GM13977 (cell line): ENCODE measurements around the gene ANKRD18A.
"Not testable (repeated sequence)": the region's sequence is repeated elsewhere in the genome, so short reads cannot be mapped to it uniquely, and the experiment has no call there.

Experiments used
- DNase-seq: peaks from one replicate; pipeline ENCODE4 v3.0.0; 2012; ENCODE audit warnings: low spot score
- in situ Hi-C: fragments of 300-500 bp; cut with MboI; formaldehyde crosslinking; loops from one replicate; pipeline ENCODE4 v1.12.0; 2022; ENCODE audit warnings: low sequenced_read_pairs, low pct_unique_long_range_greater_than_20kb, mixed read lengths, inconsistent platforms; ENCODE audit not compliant: unreplicated experiment
- TF ChIP-seq, protein P1 (sequence below): IDR thresholded peaks from 2 replicates; pipeline ENCODE4 v1.5.1; 2012; ENCODE audit warnings: mild to moderate bottlenecking, control low read depth; ENCODE audit not compliant: insufficient read depth; ENCODE audit errors: extremely low read depth, missing control alignments

The ANKRD18A gene

DNA sequence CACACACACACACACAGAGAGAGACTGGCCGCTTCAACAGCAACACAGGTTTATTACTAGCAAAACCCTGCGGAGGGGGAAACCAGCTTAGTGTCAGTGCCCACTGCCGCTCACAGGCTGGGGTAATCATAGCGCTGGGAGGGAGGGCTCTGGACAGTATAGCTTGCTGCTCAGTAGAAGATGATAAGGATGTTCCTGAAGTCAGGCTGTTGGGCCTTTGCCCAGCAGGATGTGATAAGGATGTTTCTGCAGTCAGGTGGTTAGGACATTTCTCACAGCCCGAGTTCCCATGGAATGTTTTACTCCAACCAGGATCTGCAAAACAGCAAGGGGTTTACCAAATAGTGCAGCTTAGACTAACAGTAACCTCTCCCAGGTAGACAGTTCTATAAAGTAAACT, 79.9 kb downstream of the ANKRD18A start:
- in situ Hi-C loops: not testable (repeated sequence)

DNA sequence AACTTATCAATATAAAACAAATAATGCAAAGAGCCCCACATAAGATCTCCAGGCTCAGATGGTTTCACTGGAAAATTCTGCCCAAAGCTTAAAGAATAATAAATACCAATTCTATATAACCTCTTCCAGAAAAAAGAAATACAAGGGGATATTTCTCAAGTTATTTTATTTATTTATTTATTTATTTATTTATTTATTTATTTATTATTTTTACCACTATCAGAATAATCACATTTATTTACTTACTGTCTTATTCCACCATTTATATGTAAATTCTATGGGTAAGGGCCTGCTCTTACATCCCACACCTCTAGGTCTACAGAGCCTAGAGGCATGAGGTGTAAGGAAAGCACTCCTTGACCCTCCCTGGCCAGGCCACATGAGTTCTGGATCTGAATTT, 91.1 kb downstream of the ANKRD18A start:
- in situ Hi-C loops: no loop called here
- DNase-seq: no peak
- TF ChIP-seq, protein P1, sequence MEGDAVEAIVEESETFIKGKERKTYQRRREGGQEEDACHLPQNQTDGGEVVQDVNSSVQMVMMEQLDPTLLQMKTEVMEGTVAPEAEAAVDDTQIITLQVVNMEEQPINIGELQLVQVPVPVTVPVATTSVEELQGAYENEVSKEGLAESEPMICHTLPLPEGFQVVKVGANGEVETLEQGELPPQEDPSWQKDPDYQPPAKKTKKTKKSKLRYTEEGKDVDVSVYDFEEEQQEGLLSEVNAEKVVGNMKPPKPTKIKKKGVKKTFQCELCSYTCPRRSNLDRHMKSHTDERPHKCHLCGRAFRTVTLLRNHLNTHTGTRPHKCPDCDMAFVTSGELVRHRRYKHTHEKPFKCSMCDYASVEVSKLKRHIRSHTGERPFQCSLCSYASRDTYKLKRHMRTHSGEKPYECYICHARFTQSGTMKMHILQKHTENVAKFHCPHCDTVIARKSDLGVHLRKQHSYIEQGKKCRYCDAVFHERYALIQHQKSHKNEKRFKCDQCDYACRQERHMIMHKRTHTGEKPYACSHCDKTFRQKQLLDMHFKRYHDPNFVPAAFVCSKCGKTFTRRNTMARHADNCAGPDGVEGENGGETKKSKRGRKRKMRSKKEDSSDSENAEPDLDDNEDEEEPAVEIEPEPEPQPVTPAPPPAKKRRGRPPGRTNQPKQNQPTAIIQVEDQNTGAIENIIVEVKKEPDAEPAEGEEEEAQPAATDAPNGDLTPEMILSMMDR: no peak

More for the DNA sequence above, 79.9 kb downstream of the ANKRD18A start:
- DNase-seq: not testable (repeated sequence)

DNA sequence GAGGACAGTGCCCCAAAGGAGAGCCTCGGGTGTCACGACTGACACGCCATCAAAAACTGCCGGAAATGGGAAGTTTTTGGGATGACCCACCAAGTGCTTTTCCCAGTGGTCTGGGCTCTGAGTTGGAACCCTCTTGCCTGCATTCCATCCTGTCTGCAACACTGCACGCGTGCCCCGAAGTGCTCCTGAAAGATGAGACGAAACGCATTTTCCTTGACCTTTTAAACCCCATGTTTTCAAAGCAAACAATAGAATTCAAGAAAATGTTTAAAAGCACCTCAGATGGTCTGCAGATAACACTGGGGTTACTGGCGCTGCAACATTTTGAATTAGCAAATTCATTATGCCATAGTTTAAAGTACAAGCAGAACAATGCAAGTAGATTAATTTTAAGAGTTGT, 92.9 kb downstream of the ANKRD18A start:
- no peak for DNase-seq
- TF ChIP-seq, protein P1: no peak
- in situ Hi-C loops: no loop called here

DNA sequence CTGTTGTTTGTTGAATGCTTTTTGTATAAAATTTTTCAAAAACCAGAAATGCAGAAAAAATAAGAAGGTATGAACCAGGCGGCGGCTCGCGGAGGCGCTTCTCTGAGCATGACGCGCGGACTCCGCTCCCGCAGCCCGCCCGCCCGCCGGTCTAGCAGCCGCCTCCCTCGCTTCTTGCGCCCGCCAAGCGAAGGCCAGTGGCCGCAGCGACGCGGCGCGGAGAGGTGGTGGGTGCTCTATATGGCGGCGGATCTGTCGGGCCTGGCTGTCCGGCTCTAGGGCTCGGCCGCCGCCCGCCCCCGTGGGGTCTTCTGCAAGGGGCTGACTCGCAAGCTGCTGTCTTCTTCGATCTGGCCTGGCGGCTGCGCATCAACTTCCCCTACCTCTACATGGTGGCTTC, 93.8 kb downstream of the ANKRD18A start:
- TF ChIP-seq, protein P1: no peak
- in situ Hi-C loops: no loop called here
- DNase-seq: no peak

DNA sequence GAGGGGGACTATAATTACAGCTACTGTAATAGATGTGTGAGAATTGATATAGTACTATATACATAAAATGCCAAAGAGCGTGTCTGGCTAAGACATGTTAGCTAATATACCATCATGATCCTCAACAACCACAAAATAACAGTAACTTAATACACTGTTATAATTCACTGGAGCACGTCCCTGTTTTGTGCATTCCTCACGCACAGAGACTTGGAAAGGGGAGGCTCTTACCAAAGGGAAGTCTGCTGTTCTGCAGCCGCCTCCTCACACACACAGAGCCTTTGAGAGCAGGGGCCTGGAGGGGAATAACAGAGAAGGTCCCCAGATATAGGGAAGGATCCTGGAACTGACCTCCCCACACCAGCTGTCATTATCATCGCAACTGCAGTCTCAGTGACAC, 97.3 kb downstream of the ANKRD18A start:
- in situ Hi-C loops: no loop called here
- TF ChIP-seq, protein P1: no peak
- no peak for DNase-seq

DNA sequence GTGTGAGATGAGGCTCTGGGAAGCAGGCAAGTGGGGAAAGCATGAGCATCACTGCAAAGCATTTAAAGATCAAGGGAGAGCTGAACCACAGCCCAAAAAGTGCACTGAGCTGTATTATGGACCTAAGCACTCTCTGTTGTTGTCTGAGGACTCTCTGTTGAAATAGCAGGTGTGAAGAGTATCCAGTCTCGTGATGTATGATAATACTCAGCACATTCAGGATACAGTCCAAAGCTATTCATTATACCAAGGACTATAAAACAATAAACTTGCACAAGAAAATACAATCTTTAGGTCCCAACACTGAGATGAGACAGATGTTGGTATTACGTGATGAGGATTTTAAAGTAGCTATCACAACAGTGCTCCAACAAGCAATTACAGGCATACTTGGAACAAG, 98.6 kb downstream of the ANKRD18A start:
- TF ChIP-seq, protein P1: no peak
- in situ Hi-C loops: no loop called here
- DNase-seq: no peak
